SK-N-SH treated with all-trans-retinoic acid at 6 μM for 48 hours (cell line): ENCODE data around the gene KLHL1.

Experiments used
- ATAC-seq: fragments of 200-7000 bp; cut with Tn5 transposase; 3 replicates; pipeline ENCODE4 v1.9.1; 2020; ENCODE audit warnings: mild to moderate bottlenecking, moderate library complexity
- ARNTL ChIP-seq: fragments of 450-650 bp; formaldehyde crosslinking; IDR thresholded peaks from 2 replicates; pipeline ENCODE4 v1.5.0; 2020; ENCODE audit warnings: low read depth, mild to moderate bottlenecking, moderate library complexity, borderline replicate concordance
- CSDC2 ChIP-seq: fragments of 250-450 bp; sonication (Bioruptor Pico); IDR thresholded peaks from 2 replicates; pipeline ENCODE4 v1.5.0; 2020; ENCODE audit warnings: mild to moderate bottlenecking, moderate library complexity
- CSRNP3 ChIP-seq: fragments of 250-450 bp; sonication (Bioruptor Pico); IDR thresholded peaks from 2 replicates; pipeline ENCODE4 v1.5.1; 2021; ENCODE audit warnings: mild to moderate bottlenecking, moderate library complexity
- ESRRG ChIP-seq: fragments of 250-450 bp; sonication (Bioruptor Pico); IDR thresholded peaks from 2 replicates; pipeline ENCODE4 v1.6.1; 2021; ENCODE audit warnings: mild to moderate bottlenecking
- GLIS3 ChIP-seq: fragments of 250-450 bp; sonication (Bioruptor Pico); IDR thresholded peaks from 2 replicates; pipeline ENCODE4 v1.5.0; 2020; ENCODE audit warnings: mild to moderate bottlenecking, moderate library complexity
- ISL1 ChIP-seq: fragments of 250-450 bp; sonication (Bioruptor Pico); IDR thresholded peaks from 2 replicates; pipeline ENCODE4 v2.1.2; 2022; ENCODE audit warnings: mild to moderate bottlenecking, moderate library complexity
- POU6F1 ChIP-seq: fragments of 250-450 bp; sonication (Bioruptor Pico); IDR thresholded peaks from 2 replicates; pipeline ENCODE4 v1.8.0; 2021; ENCODE audit warnings: low read depth, mild to moderate bottlenecking, moderate library complexity, borderline replicate concordance
- PPARA ChIP-seq: fragments of 250-450 bp; sonication (Bioruptor Pico); IDR thresholded peaks from 2 replicates; pipeline ENCODE4 v1.5.0; 2020; ENCODE audit warnings: mild to moderate bottlenecking, borderline replicate concordance
- RARB ChIP-seq: fragments of 250-450 bp; sonication (Bioruptor Pico); IDR thresholded peaks from 2 replicates; pipeline ENCODE4 v1.8.0; 2021; ENCODE audit warnings: mild to moderate bottlenecking, moderate library complexity
- SNAI2 ChIP-seq: fragments of 250-450 bp; sonication (Bioruptor Pico); IDR thresholded peaks from 2 replicates; pipeline ENCODE4 v1.5.0; 2020; ENCODE audit warnings: mild to moderate bottlenecking, moderate library complexity
- TCF4 ChIP-seq: fragments of 250-450 bp; sonication (Bioruptor Pico); IDR thresholded peaks from 2 replicates; pipeline ENCODE4 v1.8.0; 2021; ENCODE audit warnings: mild to moderate bottlenecking, moderate library complexity, borderline replicate concordance
- TOX ChIP-seq: fragments of 250-450 bp; sonication (Bioruptor Pico); IDR thresholded peaks from 2 replicates; pipeline ENCODE4 v1.8.0; 2021; ENCODE audit warnings: mild to moderate bottlenecking, moderate library complexity, borderline replicate concordance
- TSHZ2 ChIP-seq: fragments of 250-450 bp; sonication (Bioruptor Pico); IDR thresholded peaks from 2 replicates; pipeline ENCODE4 v1.5.0; 2020; ENCODE audit warnings: mild to moderate bottlenecking, moderate library complexity
- ZC3H10 ChIP-seq: fragments of 250-450 bp; sonication (Bioruptor Pico); IDR thresholded peaks from 2 replicates; pipeline ENCODE4 v1.5.1; 2021; ENCODE audit warnings: mild to moderate bottlenecking, moderate library complexity
- ZFP3 ChIP-seq: fragments of 250-450 bp; sonication (Bioruptor Pico); IDR thresholded peaks from 2 replicates; pipeline ENCODE4 v1.5.0; 2020; ENCODE audit warnings: mild to moderate bottlenecking, moderate library complexity
- ZFP30 ChIP-seq: fragments of 450-650 bp; formaldehyde crosslinking; IDR thresholded peaks from 2 replicates; pipeline ENCODE4 v1.5.0; 2022; ENCODE audit warnings: mild to moderate bottlenecking, moderate library complexity
- ZNF565 ChIP-seq: fragments of 450-650 bp; formaldehyde crosslinking; conservative IDR thresholded peaks from 2 replicates; pipeline ENCODE4 v1.5.0; 2020; ENCODE audit warnings: low read depth, mild to moderate bottlenecking, moderate library complexity
- ZNF8 ChIP-seq: fragments of 450-650 bp; formaldehyde crosslinking; IDR thresholded peaks from 2 replicates; pipeline ENCODE4 v1.5.0; 2020; ENCODE audit warnings: mild to moderate bottlenecking, moderate library complexity
- TF ChIP-seq, protein P1 (sequence below): fragments of 250-450 bp; sonication (Bioruptor Pico); IDR thresholded peaks from 2 replicates; pipeline ENCODE4 v1.8.0; 2020; ENCODE audit warnings: mild to moderate bottlenecking, moderate library complexity, borderline replicate concordance

The KLHL1 gene

GRCh38 chr13:69776937-69777336 lies 331.3 kb downstream of the KLHL1 start:
- TF ChIP-seq SNAI2 (no peak), ISL1 (CRISPR knock-in tag) (no peak), GLIS3 (CRISPR knock-in tag) (no peak), PPARA (CRISPR knock-in tag) (no peak), CSRNP3 (no peak), ZC3H10 (CRISPR knock-in tag) (no peak), ZNF565 (CRISPR knock-in tag) (no peak), CSDC2 (CRISPR knock-in tag) (no peak), TOX (CRISPR knock-in tag) (no peak), ZNF8 (no peak), TCF4 (CRISPR knock-in tag) (no peak), RARB (CRISPR knock-in tag) (no peak), ZFP3 (CRISPR knock-in tag) (no peak), ESRRG (CRISPR knock-in tag) (no peak), POU6F1 (CRISPR knock-in tag) (no peak), ARNTL (CRISPR knock-in tag) (no peak), TSHZ2 (no peak)
- TF ChIP-seq, protein P1, sequence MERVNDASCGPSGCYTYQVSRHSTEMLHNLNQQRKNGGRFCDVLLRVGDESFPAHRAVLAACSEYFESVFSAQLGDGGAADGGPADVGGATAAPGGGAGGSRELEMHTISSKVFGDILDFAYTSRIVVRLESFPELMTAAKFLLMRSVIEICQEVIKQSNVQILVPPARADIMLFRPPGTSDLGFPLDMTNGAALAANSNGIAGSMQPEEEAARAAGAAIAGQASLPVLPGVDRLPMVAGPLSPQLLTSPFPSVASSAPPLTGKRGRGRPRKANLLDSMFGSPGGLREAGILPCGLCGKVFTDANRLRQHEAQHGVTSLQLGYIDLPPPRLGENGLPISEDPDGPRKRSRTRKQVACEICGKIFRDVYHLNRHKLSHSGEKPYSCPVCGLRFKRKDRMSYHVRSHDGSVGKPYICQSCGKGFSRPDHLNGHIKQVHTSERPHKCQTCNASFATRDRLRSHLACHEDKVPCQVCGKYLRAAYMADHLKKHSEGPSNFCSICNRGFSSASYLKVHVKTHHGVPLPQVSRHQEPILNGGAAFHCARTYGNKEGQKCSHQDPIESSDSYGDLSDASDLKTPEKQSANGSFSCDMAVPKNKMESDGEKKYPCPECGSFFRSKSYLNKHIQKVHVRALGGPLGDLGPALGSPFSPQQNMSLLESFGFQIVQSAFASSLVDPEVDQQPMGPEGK (CRISPR knock-in tag) = no peak
- no peak for ATAC-seq

- TF ChIP-seq PPARA (CRISPR knock-in tag) (no peak), TCF4 (CRISPR knock-in tag) (no peak), CSRNP3 (no peak), TOX (CRISPR knock-in tag) (no peak), ESRRG (CRISPR knock-in tag) (no peak)
- no peak for ATAC-seq
Measured at GRCh38 chr13:69769608-69770007, 338.6 kb downstream of the KLHL1 start.

- no peak for TF ChIP-seq TOX (CRISPR knock-in tag)
- TF ChIP-seq CSRNP3 = no peak
- TF ChIP-seq ZFP30 (CRISPR knock-in tag) = no peak
- peak; percentile 85; the same call in 1 of the 2 replicates for TF ChIP-seq ZC3H10 (CRISPR knock-in tag)
- no peak for TF ChIP-seq ZNF565 (CRISPR knock-in tag)
- TF ChIP-seq ISL1 (CRISPR knock-in tag) = peak; percentile 58
- no peak for TF ChIP-seq ARNTL (CRISPR knock-in tag)
- no peak for ATAC-seq
Measured at GRCh38 chr13:69761581-69761980, 346.7 kb downstream of the KLHL1 start.
